HG03460 (cell line): ENCODE data around the gene CAMSAP1.

Experiments
- ATAC-seq: cut with Tn5 transposase; IDR thresholded peaks from one replicate; pipeline ENCODE4 v1.9.1; 2021; ENCODE audit not compliant: unreplicated experiment

The CAMSAP1 gene

DNA sequence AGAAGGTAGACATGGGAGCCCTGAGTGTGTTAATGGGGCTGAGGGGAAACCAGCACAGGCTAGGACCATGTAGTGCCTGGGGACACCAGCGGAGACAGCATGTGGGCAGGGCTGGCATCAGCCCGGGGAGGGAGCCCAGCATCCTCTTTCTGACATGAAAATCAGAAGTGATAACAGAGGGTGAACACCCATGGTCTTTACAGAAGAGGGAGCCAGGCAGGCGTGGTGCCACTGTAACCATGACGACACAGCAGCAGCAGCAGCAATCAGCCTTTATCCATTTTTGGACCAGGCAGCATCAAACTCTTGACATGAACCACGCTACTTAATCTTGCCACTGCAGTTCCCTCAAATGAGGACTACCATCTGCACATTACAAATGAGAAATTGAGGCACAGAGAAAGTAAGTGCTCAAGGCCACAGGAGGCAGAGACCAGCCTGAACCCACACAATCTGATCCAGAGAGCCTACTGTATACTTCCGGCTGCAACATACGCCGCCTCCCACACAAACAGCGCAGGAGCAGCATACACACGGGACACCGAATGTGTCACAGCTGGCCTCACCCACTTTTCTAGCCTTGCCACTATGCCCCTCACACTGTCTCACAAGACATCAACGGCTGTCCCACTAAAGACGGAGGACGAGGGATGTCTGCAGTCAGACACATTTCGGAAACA, 23.8 kb downstream of the CAMSAP1 start:
- no peak for ATAC-seq

DNA sequence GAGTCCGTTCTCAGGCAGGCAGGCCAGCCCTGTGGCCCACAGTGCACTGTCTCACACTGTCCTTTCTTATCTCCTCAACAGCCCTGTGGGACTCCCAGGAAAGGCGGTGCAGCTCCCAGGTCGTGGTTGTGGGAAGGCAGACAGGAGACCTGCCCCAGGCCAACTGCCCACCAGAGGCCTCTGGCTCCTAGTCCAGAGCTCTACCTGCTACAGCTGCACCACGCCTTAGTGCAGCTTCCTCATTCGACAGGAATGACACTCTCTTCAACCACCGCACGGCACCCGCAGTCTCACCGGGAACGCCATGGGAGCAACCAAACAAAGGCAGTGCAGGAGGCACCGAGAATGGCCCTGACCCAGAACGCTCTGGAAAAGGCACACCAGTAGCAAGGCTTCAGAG, 25.3 kb downstream of the CAMSAP1 start:
- no peak for ATAC-seq

- ATAC-seq, result no peak
Observed at GRCh38 chr9:135880438-135880837, 26.9 kb downstream of the CAMSAP1 start.

DNA sequence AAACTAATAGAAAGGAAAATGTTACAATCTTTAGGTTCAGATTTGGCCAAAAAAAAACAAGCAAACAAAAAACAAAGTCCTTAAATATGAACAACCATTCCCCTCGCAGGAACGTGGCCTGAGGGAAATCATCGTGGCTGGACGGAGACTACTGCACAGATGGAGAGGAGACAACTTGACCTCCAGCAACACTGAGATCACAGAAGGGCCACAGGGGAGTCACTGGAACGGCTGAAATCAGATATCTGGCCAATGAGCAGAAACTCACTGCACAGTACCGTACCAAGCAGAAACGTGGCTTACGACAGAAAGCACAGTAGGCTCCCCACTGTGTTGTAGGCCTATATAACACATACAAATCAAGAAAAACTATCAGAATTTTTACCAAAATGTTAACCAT, 27.7 kb downstream of the CAMSAP1 start:
- ATAC-seq, result no peak

GRCh38 chr9:135879237-135879601, 28.1 kb downstream of the CAMSAP1 start:
- ATAC-seq, result no peak

- no peak for ATAC-seq
Observed at GRCh38 chr9:135878528-135879236, 28.7 kb downstream of the CAMSAP1 start.

GRCh38 chr9:135877791-135878527, 29.4 kb downstream of the CAMSAP1 start:
- ATAC-seq, result no peak

DNA sequence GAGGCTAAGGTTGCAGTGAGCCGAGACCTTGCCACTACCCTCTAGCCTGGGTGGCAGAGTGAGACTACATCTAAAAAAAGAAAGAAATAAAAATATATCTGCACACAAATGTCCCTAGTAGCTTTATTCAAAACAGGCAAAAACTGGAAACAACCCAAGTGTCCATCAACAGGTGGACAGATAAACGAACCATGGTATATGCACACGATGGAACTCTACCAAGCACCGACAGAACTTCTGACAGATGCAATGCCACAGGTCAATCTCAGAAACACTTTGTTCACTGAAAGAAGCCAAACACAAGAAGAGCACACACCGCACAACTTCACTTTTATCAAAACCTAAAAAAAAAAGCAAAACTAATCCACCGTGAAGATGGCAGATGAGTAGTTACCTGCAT, 30.4 kb downstream of the CAMSAP1 start:
- no peak for ATAC-seq

DNA sequence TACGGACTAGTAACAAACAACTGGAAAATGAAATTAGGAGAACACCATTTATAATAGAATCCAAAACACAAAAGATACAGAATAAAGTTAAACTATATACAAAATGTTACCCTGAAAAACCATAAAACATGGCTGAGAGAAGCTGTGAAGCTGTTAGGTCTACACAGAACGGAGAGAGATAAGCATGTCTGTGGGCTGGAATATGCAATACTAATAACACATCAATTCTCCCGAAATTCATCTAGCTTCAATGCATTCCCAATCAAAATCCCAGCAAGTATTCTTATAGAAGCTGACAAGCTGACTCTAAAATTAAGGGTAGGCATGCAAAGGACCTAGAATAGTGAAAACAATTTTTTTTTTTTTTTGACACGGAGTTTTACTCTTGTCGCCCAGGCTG, 32.5 kb downstream of the CAMSAP1 start:
- no peak for ATAC-seq

DNA sequence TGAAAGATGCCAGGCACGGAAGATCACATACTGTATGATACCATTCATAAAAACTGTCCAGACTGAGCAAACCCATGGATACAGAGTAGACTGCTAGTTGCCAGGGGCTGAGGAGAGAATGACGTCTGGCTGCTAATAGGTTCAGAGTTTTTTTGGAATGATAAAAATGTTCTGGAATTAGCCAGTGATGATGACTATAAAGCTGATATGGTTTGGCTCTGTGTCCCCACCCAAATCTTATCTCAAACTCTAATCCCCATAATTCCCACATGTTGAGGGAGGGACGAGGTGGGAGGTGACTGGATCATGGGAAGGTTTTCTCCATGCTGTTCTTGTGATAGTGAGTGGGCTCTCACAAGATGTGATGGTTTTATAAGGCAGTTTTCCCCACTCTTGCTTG, 37.4 kb downstream of the CAMSAP1 start:
- ATAC-seq, result no peak

GRCh38 chr9:135865531-135865930, 41.8 kb downstream of the CAMSAP1 start:
- no peak for ATAC-seq

DNA sequence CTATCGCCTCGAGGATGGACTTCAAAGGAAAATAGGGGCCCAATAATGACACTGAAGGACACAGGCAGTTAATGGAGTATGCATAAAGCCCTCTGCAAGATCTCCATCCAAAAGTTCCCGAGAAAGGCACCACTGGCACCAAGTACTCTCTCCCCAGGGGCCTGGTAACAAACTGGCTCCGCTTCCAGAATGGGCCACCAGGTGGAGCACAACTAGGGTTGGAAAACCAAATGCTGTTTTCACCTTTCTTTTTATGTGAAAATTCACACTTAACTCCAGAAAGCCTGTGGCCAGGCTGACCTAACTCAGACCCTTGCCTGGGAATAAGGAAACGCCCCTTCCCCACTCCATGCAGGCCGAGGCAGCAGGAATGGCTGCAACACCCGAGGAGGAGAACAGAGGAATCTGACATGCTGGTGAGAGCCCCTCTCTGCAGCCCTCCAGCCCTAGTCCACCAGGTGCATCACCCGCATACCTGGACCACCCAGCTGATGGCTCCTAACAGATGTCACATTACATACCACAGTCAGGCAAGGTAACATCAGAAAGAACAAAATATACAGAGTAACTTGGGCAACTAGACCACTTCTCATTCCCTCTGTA, 42.8 kb downstream of the CAMSAP1 start:
- ATAC-seq, result no peak

GRCh38 chr9:135862809-135863208, 44.5 kb downstream of the CAMSAP1 start:
- ATAC-seq, result no peak

DNA sequence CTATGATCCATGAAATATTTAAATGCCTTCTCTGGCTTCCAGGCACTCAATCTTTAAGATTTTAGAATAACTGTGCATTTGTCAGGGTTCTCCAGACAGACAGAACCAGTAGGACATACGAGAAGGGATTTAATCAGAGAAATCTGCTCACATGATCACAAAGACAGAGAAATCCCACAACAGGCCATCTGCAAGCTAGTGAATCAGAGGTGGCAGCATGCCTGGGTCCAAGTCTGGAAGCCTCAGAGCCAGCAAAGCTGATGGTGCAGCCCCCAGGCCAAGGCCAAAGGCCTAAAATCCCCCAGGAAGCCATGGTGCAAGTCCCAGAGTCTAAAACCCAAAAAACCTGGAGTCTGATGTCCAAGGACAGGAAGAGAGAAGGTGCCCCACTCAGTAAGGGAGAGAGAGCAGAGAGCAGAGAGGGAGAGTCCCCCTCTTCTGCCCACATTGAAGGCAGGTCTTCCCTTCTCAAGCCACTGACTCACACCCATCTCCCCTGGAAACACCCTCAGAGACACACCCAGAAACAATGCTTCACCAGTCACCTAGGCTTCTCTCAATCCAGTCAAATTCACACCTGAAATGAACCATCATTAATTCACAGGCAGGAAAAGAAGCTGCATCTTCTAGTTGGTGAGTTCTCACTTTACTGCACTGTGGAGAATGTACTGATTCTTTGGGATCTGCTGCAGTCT, 48.7 kb downstream of the CAMSAP1 start:
- ATAC-seq, result no peak

GRCh38 chr9:135857843-135858242, 49.5 kb downstream of the CAMSAP1 start:
- no peak for ATAC-seq

- ATAC-seq, result no peak
Observed at GRCh38 chr9:135857371-135857786, 50.0 kb downstream of the CAMSAP1 start.

- no peak for ATAC-seq
Observed at GRCh38 chr9:135851748-135852147, 55.6 kb downstream of the CAMSAP1 start.

DNA sequence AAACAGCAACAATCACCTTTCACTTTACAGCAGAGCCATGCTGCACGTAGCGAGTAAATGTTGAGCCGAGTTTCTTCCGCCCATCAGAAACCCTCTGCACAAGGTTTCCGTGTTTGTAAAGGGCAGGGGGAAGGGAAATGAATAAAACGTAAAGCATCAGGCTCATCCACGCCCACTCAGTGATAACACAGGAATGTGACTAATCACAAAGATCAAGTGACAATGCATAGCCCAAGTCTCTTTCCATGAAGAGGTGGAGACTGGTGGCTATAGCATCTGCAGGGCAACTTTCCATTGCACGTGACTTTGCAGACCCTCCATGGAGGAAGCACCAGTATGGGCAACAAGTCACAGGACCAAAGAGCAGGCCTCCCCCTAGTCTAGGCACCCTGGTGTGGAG, 56.6 kb downstream of the CAMSAP1 start:
- ATAC-seq, result no peak

DNA sequence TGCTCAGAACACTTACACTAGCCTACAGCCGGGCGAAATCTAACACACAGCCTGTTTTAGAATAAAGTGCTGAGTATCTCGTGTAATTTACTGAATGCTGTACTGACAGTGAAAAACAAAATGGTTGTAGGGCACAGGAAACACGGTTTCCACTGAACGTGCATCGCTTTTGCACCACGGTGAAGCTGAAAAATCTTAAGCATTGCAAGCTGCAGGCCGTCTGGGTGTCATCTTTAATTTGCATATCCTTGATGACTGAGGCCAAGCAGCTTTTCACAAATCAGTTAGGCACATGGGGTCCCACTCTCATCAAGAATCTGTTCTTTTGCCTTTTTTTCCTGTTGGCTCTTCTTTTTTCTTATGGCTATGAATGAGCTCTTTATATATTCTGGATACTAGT, 58.2 kb downstream of the CAMSAP1 start:
- ATAC-seq, result no peak

DNA sequence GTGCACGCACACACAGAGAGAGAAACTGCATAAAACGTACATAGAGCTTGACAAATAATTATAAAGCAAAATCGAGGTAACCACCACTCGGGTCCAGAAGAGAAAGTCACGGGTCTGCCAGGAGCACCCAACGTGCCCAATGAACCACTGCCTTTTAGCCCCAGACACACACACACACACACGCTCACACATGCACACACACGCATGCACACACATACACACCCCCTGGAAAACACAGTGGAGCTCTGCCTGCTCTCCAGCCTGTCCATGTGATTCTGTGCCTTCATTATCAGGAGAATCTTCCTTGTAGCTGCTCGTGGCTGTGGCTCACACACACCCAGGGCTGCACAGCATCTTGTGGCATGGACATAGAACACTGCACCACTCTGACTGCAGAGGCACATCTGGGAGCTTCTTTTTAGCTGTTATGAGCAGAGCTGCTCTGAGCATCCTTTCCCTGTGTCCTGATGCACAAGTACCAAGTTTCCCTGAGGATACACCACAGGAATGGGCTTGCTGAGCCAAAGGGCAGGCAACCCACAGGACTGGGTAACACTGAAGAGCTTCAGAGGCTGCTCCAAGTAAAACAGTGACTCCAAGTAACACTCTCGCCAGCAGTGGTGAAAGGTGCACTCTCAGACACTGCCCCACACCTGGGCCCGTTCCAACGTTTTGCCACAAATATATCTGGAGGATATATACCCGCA, 58.9 kb downstream of the CAMSAP1 start:
- no peak for ATAC-seq

DNA sequence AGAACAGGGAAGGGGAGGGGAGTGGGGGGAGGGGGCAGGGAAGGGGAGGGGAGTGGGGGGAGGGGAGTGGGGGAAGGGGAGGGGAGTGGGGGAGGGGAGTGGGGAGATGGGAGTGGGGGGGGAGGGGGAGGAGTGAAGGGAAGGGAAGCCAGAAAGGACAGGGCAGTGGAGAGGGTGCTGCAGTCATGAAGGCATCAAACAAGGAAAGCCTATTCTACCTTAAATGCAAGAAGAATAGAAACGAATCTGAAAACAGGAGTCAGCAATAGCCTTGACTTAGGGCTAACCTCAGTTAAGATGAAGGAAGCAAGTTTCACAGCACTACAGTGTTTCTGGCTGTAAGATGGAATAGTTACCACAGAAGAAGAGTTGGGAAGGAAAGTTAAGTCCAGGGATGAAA, 59.5 kb downstream of the CAMSAP1 start:
- ATAC-seq, result no peak
